Measurements from ENCODE around the gene CATSPERD. TPM values are rescaled to one million over a fixed set of nuclear protein-coding genes. Genes with fewer than 3 reads are reported as not detected.

CATSPERD gene
- total RNA-seq, 1 experiment from 2014 or later: not detected

DNA sequence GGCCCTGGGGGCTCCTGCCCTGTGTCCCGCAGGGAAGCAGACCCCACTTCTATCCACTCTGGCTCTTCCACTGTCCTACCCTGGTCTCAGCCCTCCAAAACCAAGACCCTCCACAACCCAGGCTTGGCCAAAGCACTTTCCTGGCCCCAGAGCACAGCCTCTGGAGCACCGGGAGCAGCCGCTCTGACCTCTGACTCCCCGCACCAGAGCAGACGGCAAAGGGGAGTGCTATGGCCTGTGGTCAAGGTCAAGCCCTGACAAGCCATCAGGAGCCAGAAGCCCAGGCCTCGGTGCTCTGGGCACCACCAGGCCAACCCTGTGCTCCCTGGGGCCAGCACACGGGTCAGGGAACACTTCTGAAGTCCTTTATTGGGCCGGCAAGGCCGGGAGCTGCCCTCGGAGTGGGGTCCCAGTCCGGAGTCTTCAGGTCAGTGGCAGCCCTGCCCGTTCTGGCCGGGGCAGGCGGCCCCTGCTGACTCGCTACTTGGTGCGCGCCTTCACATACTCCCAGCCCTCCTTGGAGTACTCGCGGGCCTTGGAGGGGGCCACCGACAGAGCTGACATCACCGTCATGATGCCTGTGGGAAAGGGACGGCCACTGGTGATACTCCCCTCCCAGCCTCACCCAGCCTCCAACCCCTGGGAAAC lies 42.2 kb upstream of the CATSPERD start:
- WGBS (ENCODE audit: extremely low coverage, insufficient read length, low lambda C conversion rate): no CpG with 5 or more reads among the region's 22 CpGs
- TF ChIP-seq, protein P1, sequence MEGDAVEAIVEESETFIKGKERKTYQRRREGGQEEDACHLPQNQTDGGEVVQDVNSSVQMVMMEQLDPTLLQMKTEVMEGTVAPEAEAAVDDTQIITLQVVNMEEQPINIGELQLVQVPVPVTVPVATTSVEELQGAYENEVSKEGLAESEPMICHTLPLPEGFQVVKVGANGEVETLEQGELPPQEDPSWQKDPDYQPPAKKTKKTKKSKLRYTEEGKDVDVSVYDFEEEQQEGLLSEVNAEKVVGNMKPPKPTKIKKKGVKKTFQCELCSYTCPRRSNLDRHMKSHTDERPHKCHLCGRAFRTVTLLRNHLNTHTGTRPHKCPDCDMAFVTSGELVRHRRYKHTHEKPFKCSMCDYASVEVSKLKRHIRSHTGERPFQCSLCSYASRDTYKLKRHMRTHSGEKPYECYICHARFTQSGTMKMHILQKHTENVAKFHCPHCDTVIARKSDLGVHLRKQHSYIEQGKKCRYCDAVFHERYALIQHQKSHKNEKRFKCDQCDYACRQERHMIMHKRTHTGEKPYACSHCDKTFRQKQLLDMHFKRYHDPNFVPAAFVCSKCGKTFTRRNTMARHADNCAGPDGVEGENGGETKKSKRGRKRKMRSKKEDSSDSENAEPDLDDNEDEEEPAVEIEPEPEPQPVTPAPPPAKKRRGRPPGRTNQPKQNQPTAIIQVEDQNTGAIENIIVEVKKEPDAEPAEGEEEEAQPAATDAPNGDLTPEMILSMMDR (conservative IDR thresholded peaks at IDR 0.05): no peak
- Mint-ChIP-seq H3K27ac (no peak overlapping the region), H3K27me3 (ENCODE audit: low read depth) (peaks cover 9% of the 10 kb centered on the region), H3K4me3 (no peak overlapping the region; a peak in 1 of 5 replicates), H3K4me1 (peaks cover 22 to 30% of the 10 kb centered on the region in 2 experiments), H3K36me3 (ENCODE audit: insufficient read depth in 1 of 3, low read depth in 3 of 3) (peaks cover under 1 to 4% (median 4%) of the 10 kb centered on the region in 3 experiments; a peak in 5 of 7 replicates), H3K9me3 (peaks cover 0 to 2% of the 10 kb centered on the region in 2 experiments; a peak in 2 of 5 replicates)
- Histone ChIP-seq H2AFZ (ENCODE audit: low read length) (no peak overlapping the region), H3K23ac (ENCODE audit: insufficient read length, low read depth, low read length) (no peak overlapping the region), H4K20me1 (ENCODE audit: control insufficient read depth, insufficient read depth, insufficient read length) (no peaks in the 10 kb centered on the region), H4K5ac (ENCODE audit: insufficient read length, low read depth, low read length) (no peak overlapping the region), H3K14ac (ENCODE audit: insufficient read depth, low read length) (no peak overlapping the region; the same call in 1 of the 2 replicates), H3K79me1 (ENCODE audit: insufficient read depth, low read depth, low read length, poor library complexity, severe bottlenecking) (no peaks in the 10 kb centered on the region), H3K18ac (ENCODE audit: insufficient read length, low read depth, low read length) (no peak overlapping the region), H2BK12ac (ENCODE audit: insufficient read length, low read depth, low read length) (no peak overlapping the region), H4K8ac (replicated peaks; ENCODE audit: insufficient read length, low read depth, low read length) (no peak overlapping the region), H2BK120ac (ENCODE audit: low read depth, low read length, poor library complexity, severe bottlenecking) (no peak overlapping the region), H3K9ac (ENCODE audit: extremely low read depth, insufficient read length, low read length) (no peak overlapping the region), H3K27me3 (ENCODE audit: insufficient read depth, low read length) (no peaks in the 10 kb centered on the region), H3K79me2 (ENCODE audit: insufficient read depth, low read length) (no peaks in the 10 kb centered on the region), H2BK20ac (ENCODE audit: low read depth, low read length, poor library complexity, severe bottlenecking) (no peak overlapping the region), H3K27ac (ENCODE audit: insufficient read length, low read depth, low read length) (no peak overlapping the region), H2BK15ac (ENCODE audit: low read depth, low read length) (no peak overlapping the region), H3K4me2 (ENCODE audit: insufficient read depth, insufficient read length, low read length) (no peak overlapping the region), H2BK5ac (ENCODE audit: insufficient read length, low read length) (no peak overlapping the region), H4K91ac (ENCODE audit: insufficient read length, low read depth, low read length) (no peak overlapping the region), H3T11ph (ENCODE audit: low read length) (no peak overlapping the region), H3K4me1 (ENCODE audit: insufficient read depth, low read length) (no peaks in the 10 kb centered on the region; the same call in 1 of the 2 replicates), H3K23me2 (ENCODE audit: insufficient read length, low read depth, low read length, poor library complexity, severe bottlenecking) (peaks cover 14% of the 10 kb centered on the region), H3K9me3 (ENCODE audit: control insufficient read depth, low read depth, low read length) (no peaks in the 10 kb centered on the region), H3K56ac (ENCODE audit: insufficient read length, low read depth, low read length) (no peak overlapping the region), H3K4ac (ENCODE audit: low read depth, low read length) (no peak overlapping the region), H2AK5ac (ENCODE audit: insufficient read length, low read length) (no peak overlapping the region)
- DNase-seq: no peak

All from H9 (cell line).